ENCODE measurements around the gene EXOSC5.
"Not testable (repeated sequence)": the region's sequence is repeated elsewhere in the genome, so short reads cannot be mapped to it uniquely, and the experiment has no call there.

The EXOSC5 gene

DNA sequence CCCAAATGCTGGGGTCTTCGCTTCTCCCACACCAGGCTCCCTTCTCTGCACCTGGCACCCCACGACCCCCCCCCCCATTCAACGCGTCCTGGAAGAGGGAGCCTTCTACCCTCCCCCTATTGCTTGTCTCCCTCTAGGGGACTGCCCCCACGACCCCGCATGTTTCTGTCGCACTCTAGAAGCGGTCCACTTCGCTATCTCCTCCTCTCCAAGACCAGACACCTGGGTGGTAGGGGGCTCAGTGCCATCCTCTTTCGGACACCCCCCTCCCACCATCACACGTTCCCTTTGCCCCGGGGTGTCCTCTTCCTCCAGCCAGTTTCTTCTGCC lies 44.9 kb downstream of the EXOSC5 start:
- Histone ChIP-seq H3K27ac (ENCODE audit: low read depth, low read length) (peak overlapping the region; percentile 86), H2AFZ (ENCODE audit: low read depth, low read length, severe bottlenecking) (no peak overlapping the region), H3K9me2 (replicated peaks; ENCODE audit: insufficient read depth, low read length) (no peaks in the 10 kb centered on the region), H3K9ac (ENCODE audit: low read length) (peak overlapping the region; percentile 94), H4K20me1 (ENCODE audit: low read depth, low read length) (peaks cover 4% of the 10 kb centered on the region; the same call in 1 of the 2 replicates), H3K79me2 (ENCODE audit: insufficient read depth, low read length) (peaks cover 51% of the 10 kb centered on the region), H3K36me3 (ENCODE audit: low read length) (peaks cover 3% of the 10 kb centered on the region; the same call in 1 of the 2 replicates), H3K4me2 (ENCODE audit: low read depth, low read length, poor library complexity, severe bottlenecking) (peak overlapping the region; percentile 74), H3K9me3 (ENCODE audit: insufficient read depth, low read length) (no peaks in the 10 kb centered on the region), H3F3A (ENCODE audit: insufficient read depth) (peaks cover 4% of the 10 kb centered on the region; the same call in 1 of the 2 replicates), H3K27me3 (ENCODE audit: low read length) (no peaks in the 10 kb centered on the region), H3K4me3 (ENCODE audit: insufficient read depth, low read length, poor library complexity, severe bottlenecking) (peak overlapping the region; percentile 92)
- TF ChIP-seq, protein P1, sequence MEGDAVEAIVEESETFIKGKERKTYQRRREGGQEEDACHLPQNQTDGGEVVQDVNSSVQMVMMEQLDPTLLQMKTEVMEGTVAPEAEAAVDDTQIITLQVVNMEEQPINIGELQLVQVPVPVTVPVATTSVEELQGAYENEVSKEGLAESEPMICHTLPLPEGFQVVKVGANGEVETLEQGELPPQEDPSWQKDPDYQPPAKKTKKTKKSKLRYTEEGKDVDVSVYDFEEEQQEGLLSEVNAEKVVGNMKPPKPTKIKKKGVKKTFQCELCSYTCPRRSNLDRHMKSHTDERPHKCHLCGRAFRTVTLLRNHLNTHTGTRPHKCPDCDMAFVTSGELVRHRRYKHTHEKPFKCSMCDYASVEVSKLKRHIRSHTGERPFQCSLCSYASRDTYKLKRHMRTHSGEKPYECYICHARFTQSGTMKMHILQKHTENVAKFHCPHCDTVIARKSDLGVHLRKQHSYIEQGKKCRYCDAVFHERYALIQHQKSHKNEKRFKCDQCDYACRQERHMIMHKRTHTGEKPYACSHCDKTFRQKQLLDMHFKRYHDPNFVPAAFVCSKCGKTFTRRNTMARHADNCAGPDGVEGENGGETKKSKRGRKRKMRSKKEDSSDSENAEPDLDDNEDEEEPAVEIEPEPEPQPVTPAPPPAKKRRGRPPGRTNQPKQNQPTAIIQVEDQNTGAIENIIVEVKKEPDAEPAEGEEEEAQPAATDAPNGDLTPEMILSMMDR (IDR thresholded peaks at IDR 0.05; ENCODE audit: insufficient read depth, low read length, poor library complexity, severe bottlenecking): no peak
- TF ChIP-seq EZH2phosphoT487 (conservative IDR thresholded peaks at IDR 0.05; ENCODE audit: low read length): no peak

DNA sequence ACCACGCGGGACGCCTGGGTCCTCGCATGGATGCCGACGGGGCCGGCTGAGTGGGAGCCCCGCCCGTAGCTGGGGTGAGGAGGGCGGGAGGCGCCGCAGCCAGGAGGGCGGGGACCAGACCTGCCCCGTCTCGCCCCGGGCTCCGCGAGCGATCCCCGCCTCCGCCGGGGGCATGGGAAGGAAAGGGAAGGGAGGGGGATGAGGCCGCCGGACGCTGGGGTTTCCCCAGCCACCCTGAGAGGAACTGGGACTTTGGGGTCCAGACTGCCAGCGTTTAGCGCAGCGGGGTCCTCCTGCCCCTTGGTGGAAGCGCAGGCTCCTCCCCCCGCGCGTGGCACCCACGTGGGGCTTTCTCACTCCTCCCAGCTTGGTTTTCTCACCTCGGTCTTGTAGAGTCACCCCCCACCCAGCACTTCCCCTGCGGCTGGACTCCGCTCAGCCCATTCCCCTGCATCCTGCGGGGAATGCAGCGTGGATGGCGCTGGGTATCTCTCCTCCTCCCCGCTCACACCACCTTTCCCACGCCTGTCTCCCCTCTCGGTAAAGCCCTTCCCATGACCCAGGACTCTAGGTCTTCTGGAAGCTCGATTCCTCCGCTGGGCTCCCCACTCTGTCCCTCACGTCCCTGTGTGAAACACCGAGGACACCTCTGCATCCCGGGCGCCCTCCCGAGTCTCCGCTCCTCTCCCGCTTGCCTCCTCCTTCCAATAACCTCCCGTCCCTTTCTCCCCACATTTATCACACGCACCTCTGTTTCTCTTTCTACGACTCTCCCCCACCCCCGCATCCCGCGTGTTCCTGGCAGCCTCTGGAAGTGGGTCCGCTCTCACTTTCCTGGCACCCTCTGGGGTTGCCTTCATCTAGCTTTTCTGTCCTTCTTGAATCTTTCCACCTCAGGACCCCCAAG lies 45.6 kb downstream of the EXOSC5 start:
- Histone ChIP-seq H3K27ac (ENCODE audit: low read depth, low read length) (peak overlapping the region; percentile 86), H3K9ac (ENCODE audit: low read length) (peak overlapping the region; percentile 94), H3K9me2 (replicated peaks; ENCODE audit: insufficient read depth, low read length) (no peaks in the 10 kb centered on the region), H3F3A (ENCODE audit: insufficient read depth) (peaks cover 4% of the 10 kb centered on the region; the same call in 1 of the 2 replicates), H3K27me3 (ENCODE audit: low read length) (no peaks in the 10 kb centered on the region), H3K4me3 (ENCODE audit: insufficient read depth, low read length, poor library complexity, severe bottlenecking) (peak overlapping the region; percentile 92), H4K20me1 (ENCODE audit: low read depth, low read length) (peaks cover 4% of the 10 kb centered on the region; the same call in 1 of the 2 replicates), H3K4me2 (ENCODE audit: low read depth, low read length, poor library complexity, severe bottlenecking) (peak overlapping the region; percentile 74), H2AFZ (ENCODE audit: low read depth, low read length, severe bottlenecking) (no peak overlapping the region), H3K9me3 (ENCODE audit: insufficient read depth, low read length) (no peaks in the 10 kb centered on the region), H3K36me3 (ENCODE audit: low read length) (peaks cover 3% of the 10 kb centered on the region; the same call in 1 of the 2 replicates), H3K79me2 (ENCODE audit: insufficient read depth, low read length) (peaks cover 53% of the 10 kb centered on the region)
- TF ChIP-seq EZH2phosphoT487 (conservative IDR thresholded peaks at IDR 0.05; ENCODE audit: low read length): no peak
- TF ChIP-seq, protein P1 (IDR thresholded peaks at IDR 0.05; ENCODE audit: insufficient read depth, low read length, poor library complexity, severe bottlenecking): no peak

DNA sequence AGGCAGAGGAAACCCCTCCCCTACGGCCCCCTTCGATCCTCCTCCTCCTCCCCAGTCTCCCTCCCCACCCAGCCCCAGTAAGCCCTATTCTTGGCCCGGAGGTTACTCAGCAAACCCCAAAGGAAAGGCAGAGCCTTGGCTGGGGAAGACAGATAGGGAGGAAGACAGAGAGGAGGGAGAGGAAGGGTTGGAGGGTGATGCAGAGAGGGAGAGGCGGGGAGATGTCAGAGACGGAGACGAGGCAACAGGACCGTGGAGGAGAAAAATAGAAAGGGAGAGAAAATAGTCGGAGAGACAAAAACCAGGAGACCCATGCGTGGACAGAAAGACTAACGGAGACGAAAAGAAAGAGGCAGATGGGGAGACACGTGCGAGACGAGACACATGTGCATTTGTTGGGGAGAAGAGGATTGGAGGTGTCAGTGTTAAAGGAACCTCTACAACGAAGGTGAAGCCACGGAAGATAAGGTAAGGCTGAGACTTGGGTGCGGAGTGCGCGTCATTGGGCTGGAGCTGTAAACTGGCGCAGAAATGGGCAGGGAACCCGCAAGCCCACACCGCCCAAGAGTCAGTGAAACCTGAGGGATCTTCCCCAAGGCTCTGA lies 46.3 kb downstream of the EXOSC5 start:
- Histone ChIP-seq H3K36me3 (ENCODE audit: low read length) (peaks cover 3% of the 10 kb centered on the region; the same call in 1 of the 2 replicates), H3K79me2 (ENCODE audit: insufficient read depth, low read length) (peaks cover 53% of the 10 kb centered on the region), H3K27ac (ENCODE audit: low read depth, low read length) (peak overlapping the region; percentile 86), H3K9ac (ENCODE audit: low read length) (peak overlapping the region; percentile 94), H2AFZ (ENCODE audit: low read depth, low read length, severe bottlenecking) (no peak overlapping the region), H3K9me3 (ENCODE audit: insufficient read depth, low read length) (no peaks in the 10 kb centered on the region), H3K9me2 (replicated peaks; ENCODE audit: insufficient read depth, low read length) (no peaks in the 10 kb centered on the region), H3K27me3 (ENCODE audit: low read length) (no peaks in the 10 kb centered on the region), H3K4me3 (ENCODE audit: insufficient read depth, low read length, poor library complexity, severe bottlenecking) (peak overlapping the region; percentile 92), H3K4me2 (ENCODE audit: low read depth, low read length, poor library complexity, severe bottlenecking) (peak overlapping the region; percentile 74), H3F3A (ENCODE audit: insufficient read depth) (peaks cover 4% of the 10 kb centered on the region; the same call in 1 of the 2 replicates), H4K20me1 (ENCODE audit: low read depth, low read length) (peaks cover 4% of the 10 kb centered on the region; the same call in 1 of the 2 replicates)
- TF ChIP-seq, protein P1 (IDR thresholded peaks at IDR 0.05; ENCODE audit: insufficient read depth, low read length, poor library complexity, severe bottlenecking): no peak
- no peak for TF ChIP-seq EZH2phosphoT487 (conservative IDR thresholded peaks at IDR 0.05; ENCODE audit: low read length)

DNA sequence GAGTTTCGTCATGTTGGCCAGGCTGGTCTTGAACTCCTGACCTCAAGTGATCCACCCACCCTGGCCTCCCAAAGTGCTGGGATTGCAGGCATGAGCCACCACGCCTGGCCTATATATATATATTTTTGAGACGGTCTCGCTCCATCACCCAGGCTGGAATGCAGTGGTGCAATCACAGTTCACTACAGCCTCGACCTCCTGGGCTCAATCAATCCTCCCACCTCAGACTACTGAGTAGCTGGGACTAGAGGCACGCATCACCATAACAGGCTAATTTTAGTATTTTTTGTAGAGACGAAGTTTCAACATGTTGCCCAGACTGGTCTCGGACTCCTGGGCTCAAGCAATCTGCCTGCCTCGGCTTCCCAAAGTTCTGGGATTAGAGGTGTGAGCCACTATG lies 50.2 kb downstream of the EXOSC5 start:
- H3K27me3 ChIP-seq (ENCODE audit: low read length); H3F3A ChIP-seq (ENCODE audit: insufficient read depth); H3K36me3 ChIP-seq (ENCODE audit: low read length); H3K9me3 ChIP-seq (ENCODE audit: insufficient read depth, low read length); H3K27ac ChIP-seq (ENCODE audit: low read depth, low read length); H3K9ac ChIP-seq (ENCODE audit: low read length); H2AFZ ChIP-seq (ENCODE audit: low read depth, low read length, severe bottlenecking); H3K4me3 ChIP-seq (ENCODE audit: insufficient read depth, low read length, poor library complexity, severe bottlenecking); H3K4me2 ChIP-seq (ENCODE audit: low read depth, low read length, poor library complexity, severe bottlenecking); H4K20me1 ChIP-seq (ENCODE audit: low read depth, low read length); H3K9me2 ChIP-seq (replicated peaks; ENCODE audit: insufficient read depth, low read length): not testable (repeated sequence)
- peaks cover 40% of the 10 kb centered on the region for H3K79me2 ChIP-seq (ENCODE audit: insufficient read depth, low read length)

Measured in SU-DHL-6 (cell line).